Fibroblast of peridontal ligament (primary cell): Measurements from ENCODE around the gene PKP2.
"Not testable (repeated sequence)": the region's sequence is repeated elsewhere in the genome, so short reads cannot be mapped to it uniquely, and the experiment has no call there.

ENCODE experiments used
- DNase-seq: peaks from one replicate; pipeline ENCODE4 v3.0.0-alpha.2; 2010; ENCODE audit errors: extremely low read depth

Gene PKP2

GRCh38 chr12:32861658-32862057, 34.9 kb downstream of the PKP2 start:
- DNase-seq = not testable (repeated sequence)

- no peak for DNase-seq
These were observed 36.4 kb downstream of the PKP2 start for GRCh38 chr12:32860192-32860591.

- no peak for DNase-seq
These were observed 37.2 kb downstream of the PKP2 start for GRCh38 chr12:32859389-32859788.

GRCh38 chr12:32854716-32855115, 41.9 kb downstream of the PKP2 start:
- no peak for DNase-seq

- no peak for DNase-seq
These were observed 42.5 kb downstream of the PKP2 start for GRCh38 chr12:32854097-32854496.

GRCh38 chr12:32847287-32847686, 49.3 kb downstream of the PKP2 start:
- DNase-seq = no peak

GRCh38 chr12:32846053-32846452, 50.5 kb downstream of the PKP2 start:
- DNase-seq = no peak

- no peak for DNase-seq
These were observed 53.0 kb downstream of the PKP2 start for GRCh38 chr12:32843528-32844095.

- no peak for DNase-seq
These were observed 55.5 kb downstream of the PKP2 start for GRCh38 chr12:32841061-32841460.

GRCh38 chr12:32839828-32840227, 56.7 kb downstream of the PKP2 start:
- DNase-seq = no peak

GRCh38 chr12:32837974-32838373, 58.6 kb downstream of the PKP2 start:
- no peak for DNase-seq

- DNase-seq = no peak
These were observed 59.9 kb downstream of the PKP2 start for GRCh38 chr12:32836710-32837109.

GRCh38 chr12:32834122-32834521, 62.5 kb downstream of the PKP2 start:
- DNase-seq = no peak

- DNase-seq = no peak
These were observed 68.0 kb downstream of the PKP2 start for GRCh38 chr12:32828552-32828951.

GRCh38 chr12:32828120-32828519, 68.5 kb downstream of the PKP2 start:
- DNase-seq = no peak

GRCh38 chr12:32826807-32827412, 69.7 kb downstream of the PKP2 start:
- DNase-seq = no peak

- no peak for DNase-seq
These were observed 72.0 kb downstream of the PKP2 start for GRCh38 chr12:32824596-32824995.

- no peak for DNase-seq
These were observed 74.2 kb downstream of the PKP2 start for GRCh38 chr12:32822344-32822743.

- no peak for DNase-seq
These were observed 74.9 kb downstream of the PKP2 start for GRCh38 chr12:32821710-32822109.

- DNase-seq = no peak
These were observed 75.3 kb downstream of the PKP2 start for GRCh38 chr12:32821293-32821692.

- DNase-seq = no peak
These were observed 76.1 kb downstream of the PKP2 start for GRCh38 chr12:32820376-32820931.

- DNase-seq = no peak
These were observed 77.2 kb downstream of the PKP2 start for GRCh38 chr12:32819424-32819823.

GRCh38 chr12:32811686-32812392, 84.7 kb downstream of the PKP2 start:
- no peak for DNase-seq
